IMR-90 (cell line): ENCODE data around the gene RALGPS2. TPM values are rescaled to one million over a fixed set of nuclear protein-coding genes. Genes with fewer than 3 reads are reported as not detected.
A peak's percentile ranks its signal among the peaks of the same experiment; 100 is the strongest.

Experiments
- ATAC-seq: fragments of 200-7000 bp; cut with Tn5 transposase; 2 replicates; pipeline ENCODE4 v1.9.1; 2020; ENCODE audit warnings: low read depth, mild to moderate bottlenecking, moderate library complexity
- BruUV-seq: library from RNA; stranded (reverse); fragments of 400-500 nt; replicated peaks from 2 replicates; lab custom pipeline; 2021; lab: Mats Ljungman, UMichigan
- CTCF ChIA-PET: fragments of 300-600 bp; formaldehyde crosslinking; extraction: SDS; loops from one replicate; lab custom pipeline; 2021; ENCODE audit warnings: antibody characterized with exemption; lab: Yijun Ruan, JAX
- POLR2A ChIA-PET: fragments of 300-600 bp; sonication (Branson Sonifier 250); formaldehyde crosslinking; loops from one replicate; lab custom pipeline; 2022; ENCODE audit warnings: antibody characterized with exemption; ENCODE audit not compliant: unreplicated experiment; lab: Charles Lee
- DNase-seq: peaks from one replicate; pipeline ENCODE4 v3.0.0; 2013
- H2AFZ ChIP-seq: replicated peaks from 2 replicates; pipeline ENCODE3; 2013; ENCODE audit warnings: low read length, mild to moderate bottlenecking; ENCODE audit not compliant: poor library complexity
- H2AK5ac ChIP-seq: 2 replicates; pipeline ENCODE4 v1.6.1; 2013; ENCODE audit warnings: low read depth, low read length, inconsistent platforms
- H2AK9ac ChIP-seq: replicated peaks from 2 replicates; pipeline ENCODE3; 2013; ENCODE audit warnings: mild to moderate bottlenecking, low read depth, low read length, moderate library complexity; ENCODE audit not compliant: poor library complexity
- H2BK120ac ChIP-seq: 2 replicates; pipeline ENCODE4 v1.6.1; 2013; ENCODE audit warnings: low read depth, low read length, inconsistent platforms
- H2BK15ac ChIP-seq: 3 replicates; pipeline ENCODE4 v1.6.1; 2013; ENCODE audit warnings: low read depth, low read length, inconsistent platforms
- H2BK20ac ChIP-seq: 2 replicates; pipeline ENCODE4 v1.6.1; 2013; ENCODE audit warnings: low read depth, mild to moderate bottlenecking, inconsistent platforms, low read length, moderate library complexity
- H2BK5ac ChIP-seq: 2 replicates; pipeline ENCODE4 v1.6.1; 2013; ENCODE audit warnings: mild to moderate bottlenecking, low read depth, low read length, inconsistent platforms; ENCODE audit not compliant: poor library complexity, severe bottlenecking
- H3K14ac ChIP-seq: replicated peaks from 2 replicates; pipeline ENCODE4 v1.6.1; 2013; ENCODE audit warnings: low read depth, low read length, inconsistent platforms
- H3K18ac ChIP-seq: 2 replicates; pipeline ENCODE4 v1.6.1; 2013; ENCODE audit warnings: low read depth, low read length, control low read depth
- H3K23ac ChIP-seq: 2 replicates; pipeline ENCODE4 v1.6.1; 2013; ENCODE audit warnings: low read depth, low read length, inconsistent platforms
- H3K27ac ChIP-seq: 2 replicates; pipeline ENCODE4 v1.5.1; 2013; ENCODE audit warnings: mild to moderate bottlenecking, control low read depth, low read length; ENCODE audit not compliant: insufficient read depth
- H3K27me3 ChIP-seq: 2 replicates; pipeline ENCODE4 v1.6.1; 2013; ENCODE audit warnings: low read length; ENCODE audit not compliant: control insufficient read depth, insufficient read depth
- H3K36me3 ChIP-seq: 2 replicates; pipeline ENCODE4 v1.6.1; 2013; ENCODE audit warnings: low read length, mixed read lengths; ENCODE audit not compliant: control insufficient read depth, insufficient read depth
- H3K4ac ChIP-seq: 2 replicates; pipeline ENCODE4 v1.6.1; 2013; ENCODE audit warnings: low read depth, low read length, inconsistent platforms
- H3K4me1 ChIP-seq: 2 replicates; pipeline ENCODE4 v1.6.1; 2013; ENCODE audit warnings: low read length, mixed read lengths; ENCODE audit not compliant: control insufficient read depth, insufficient read depth
- H3K4me2 ChIP-seq: 2 replicates; pipeline ENCODE4 v1.6.1; 2013; ENCODE audit warnings: low read depth, mild to moderate bottlenecking, control low read depth, low read length, moderate library complexity
- H3K4me3 ChIP-seq: 2 replicates; pipeline ENCODE4 v1.5.1; 2013; ENCODE audit warnings: low read depth, mild to moderate bottlenecking, control low read depth, low read length, moderate library complexity; ENCODE audit not compliant: insufficient read depth
- H3K56ac ChIP-seq: 2 replicates; pipeline ENCODE4 v1.6.1; 2013; ENCODE audit warnings: low read length, inconsistent platforms; ENCODE audit not compliant: insufficient read depth; ENCODE audit errors: extremely low read depth
- H3K79me1 ChIP-seq, 2 experiments: 2 replicates each; pipeline ENCODE4 v1.6.1; 2013; ENCODE audit warnings: low read length in 2 of 2, inconsistent platforms in 1 of 2, low read depth in 1 of 2
- H3K9ac ChIP-seq: 2 replicates; pipeline ENCODE4 v1.6.1; 2013; ENCODE audit warnings: low read depth, low read length, control low read depth
- H3K9me1 ChIP-seq: 2 replicates; pipeline ENCODE4 v1.6.1; 2013; ENCODE audit warnings: low read length, inconsistent platforms; ENCODE audit not compliant: insufficient read depth
- H3K9me3 ChIP-seq: 2 replicates; pipeline ENCODE4 v1.6.1; 2013; ENCODE audit warnings: low read length; ENCODE audit not compliant: control insufficient read depth, insufficient read depth
- H4K20me1 ChIP-seq: 2 replicates; pipeline ENCODE4 v1.6.1; 2013; ENCODE audit warnings: low read length, inconsistent platforms; ENCODE audit not compliant: insufficient read depth
- H4K5ac ChIP-seq: 2 replicates; pipeline ENCODE4 v1.6.1; 2013; ENCODE audit warnings: mild to moderate bottlenecking, low read depth, low read length, control low read depth
- H4K8ac ChIP-seq, 2 experiments: 2 replicates each; pipeline ENCODE4 v1.6.1; 2013; ENCODE audit warnings: low read depth in 2 of 2, low read length in 2 of 2, control low read depth in 1 of 2, inconsistent platforms in 1 of 2
- H4K91ac ChIP-seq: 2 replicates; pipeline ENCODE4 v1.6.1; 2013; ENCODE audit warnings: low read depth, low read length, inconsistent platforms; ENCODE audit not compliant: insufficient read depth
- BHLHE40 ChIP-seq: fragments of 150-350 bp; IDR thresholded peaks from 2 replicates; pipeline ENCODE4 v1.6.1; 2016; ENCODE audit warnings: mild to moderate bottlenecking, low read depth, low read length
- CEBPB ChIP-seq: IDR thresholded peaks from 2 replicates; pipeline ENCODE4 v1.6.1; 2012; ENCODE audit warnings: low read depth, low read length, improper control_type of control experiment
- CHD1 ChIP-seq: IDR thresholded peaks from 2 replicates; pipeline ENCODE4 v1.6.1; 2012; ENCODE audit warnings: low read depth, low read length, improper control_type of control experiment
- FOS ChIP-seq: fragments of 150-350 bp; IDR thresholded peaks from 2 replicates; pipeline ENCODE4 v1.6.1; 2016; ENCODE audit warnings: low read depth, low read length
- MAFK ChIP-seq: IDR thresholded peaks from 2 replicates; pipeline ENCODE4 v1.6.1; 2012; ENCODE audit warnings: low read depth, low read length, improper control_type of control experiment
- MAZ ChIP-seq: IDR thresholded peaks from 2 replicates; pipeline ENCODE4 v1.6.1; 2012; ENCODE audit warnings: low read depth, mild to moderate bottlenecking, low read length, improper control_type of control experiment, moderate library complexity, borderline replicate concordance
- MXI1 ChIP-seq: IDR thresholded peaks from 2 replicates; pipeline ENCODE4 v1.6.1; 2012; ENCODE audit warnings: low read depth, mild to moderate bottlenecking, low read length, moderate library complexity, borderline replicate concordance
- NFE2L2 ChIP-seq: fragments of 150-350 bp; IDR thresholded peaks from 2 replicates; pipeline ENCODE4 v1.6.1; 2016; ENCODE audit warnings: low read depth, mild to moderate bottlenecking, low read length
- POLR2A ChIP-seq: IDR thresholded peaks from 2 replicates; pipeline ENCODE4 v1.6.1; 2012; ENCODE audit warnings: mild to moderate bottlenecking, low read depth, low read length
- RAD21 ChIP-seq: IDR thresholded peaks from 2 replicates; pipeline ENCODE4 v1.6.1; 2012; ENCODE audit warnings: low read length, improper control_type of control experiment
- RCOR1 ChIP-seq: IDR thresholded peaks from 2 replicates; pipeline ENCODE4 v1.6.1; 2012; ENCODE audit warnings: mild to moderate bottlenecking, low read length, improper control_type of control experiment; ENCODE audit not compliant: insufficient replicate concordance
- RFX5 ChIP-seq: IDR thresholded peaks from 2 replicates; pipeline ENCODE4 v1.8.0; 2012; ENCODE audit warnings: low read depth, mild to moderate bottlenecking, low read length, moderate library complexity
- SMC3 ChIP-seq: fragments of 150-350 bp; IDR thresholded peaks from 2 replicates; pipeline ENCODE4 v1.6.1; 2016; ENCODE audit warnings: low read depth, mild to moderate bottlenecking, antibody characterized with exemption, low read length, moderate library complexity
- WGBS, 2 experiments: methylation state at CpG; one replicate each; pipeline versions ENCODE4 v1.1.5 to v1.1.7; 2013; ENCODE audit warnings: missing lambda C conversion rate in 2 of 2; ENCODE audit not compliant: insufficient read length in 1 of 2; ENCODE audit errors: extremely low coverage in 2 of 2; 5-methylcytosine and 5-hydroxymethylcytosine counted together
- dilution Hi-C: fragments of 300-500 bp; cut with HindIII; formaldehyde crosslinking; loops from one replicate; pipeline ENCODE4 v1.14.3; 2018; ENCODE audit warnings: low sequenced_read_pairs; ENCODE audit not compliant: unreplicated experiment
- in situ Hi-C: fragments of 300-500 bp; cut with MboI; formaldehyde crosslinking; loops from 3 replicates; pipeline ENCODE4 v1.14.3; 2019; ENCODE audit warnings: low sequenced_read_pairs, inconsistent platforms, mixed read lengths
- intact Hi-C: fragments of 100-400 bp; cut with micrococcal nuclease; formaldehyde crosslinking; loops from 2 replicates; pipeline ENCODE4 v1.10.0; 2022
- polyA plus RNA-seq, 3 experiments: library from polyadenylated mRNA; depleted of rRNA; stranded (reverse); fragments of >200 nt; gene quantifications; 2 replicates each; pipeline ENCODE4 v1.2.3, GENCODE V29; 2012; ENCODE audit warnings: low replicate concordance in 1 of 3
- total RNA-seq: library from RNA; depleted of rRNA; stranded (reverse); fragments of >200 nt; gene quantifications from 2 replicates; pipeline ENCODE4 v1.2.3, GENCODE V29; 2012
- TF ChIP-seq, protein P1 (sequence below): conservative IDR thresholded peaks from 2 replicates; pipeline ENCODE4 v1.5.1; 2012; ENCODE audit warnings: mild to moderate bottlenecking, low read depth, low read length, improper control_type of control experiment
- TF ChIP-seq, protein P2 (sequence below): fragments of 150-350 bp; IDR thresholded peaks from 2 replicates; pipeline ENCODE4 v1.6.1; 2016; ENCODE audit warnings: low read depth, mild to moderate bottlenecking, low read length, moderate library complexity, borderline replicate concordance
- TF ChIP-seq, protein P3 (sequence below): fragments of 150-350 bp; IDR thresholded peaks from 2 replicates; pipeline ENCODE4 v1.6.1; 2017; ENCODE audit warnings: mild to moderate bottlenecking, antibody characterized with exemption, low read length, low read depth

The RALGPS2 gene
- total and polyA plus RNA-seq, 2 of the 4 experiments (the other 2 are of a cell fraction) = 13.8 to 148 TPM

- Histone ChIP-seq H3K27me3 (no peaks in the 10 kb centered on the region), H2AK9ac (no peak overlapping the region), H3K4me1 (peaks cover 3% of the 10 kb centered on the region; the same call in 1 of the 2 replicates), H4K20me1 (no peaks in the 10 kb centered on the region), H3K9me1 (no peaks in the 10 kb centered on the region), H3K36me3 (peaks cover 11% of the 10 kb centered on the region), H3K14ac (no peak overlapping the region), H3K27ac (no peak overlapping the region), H2AK5ac (no peak overlapping the region), H3K79me1 (0 out of 4 replicates have a peak, but pooled peaks cover 0 to 6% of the 10 kb centered on the region in 2 experiments), H3K56ac (no peak overlapping the region), H2BK15ac (no peak overlapping the region), H4K5ac (no peak overlapping the region), H3K18ac (no peak overlapping the region), H3K4me2 (no peak overlapping the region), H4K91ac (no peak overlapping the region), H2BK20ac (no peak overlapping the region), H3K9me3 (no peaks in the 10 kb centered on the region), H3K23ac (no peak overlapping the region), H3K4ac (no peak overlapping the region), H2AFZ (no peak overlapping the region), H2BK5ac (no peak overlapping the region), H4K8ac (no peak overlapping the region), H3K4me3 (no peak overlapping the region), H3K9ac (no peak overlapping the region), H2BK120ac (no peak overlapping the region)
- WGBS, 2 experiments = no CpG with 5 or more reads among the region's 2 CpGs
- CTCF ChIA-PET = interaction anchor here (0.6 kb wide), 1 partner anchor 64 kb away, joined by 4 read pairs; no protein-coding TSS in a partner anchor
- peak; percentile 82 for ATAC-seq
- dilution Hi-C loops = no loop called here
- DNase-seq = peak; percentile 86
- BruUV-seq = no TSS peak
- no peak for TF ChIP-seq CEBPB
- TF ChIP-seq MXI1 = no peak
- TF ChIP-seq RCOR1 = no peak
- no peak for TF ChIP-seq MAZ
- no peak for TF ChIP-seq RAD21
- TF ChIP-seq POLR2A = no peak
- TF ChIP-seq NFE2L2 = no peak
- no peak for TF ChIP-seq MAFK
- TF ChIP-seq, protein P1, sequence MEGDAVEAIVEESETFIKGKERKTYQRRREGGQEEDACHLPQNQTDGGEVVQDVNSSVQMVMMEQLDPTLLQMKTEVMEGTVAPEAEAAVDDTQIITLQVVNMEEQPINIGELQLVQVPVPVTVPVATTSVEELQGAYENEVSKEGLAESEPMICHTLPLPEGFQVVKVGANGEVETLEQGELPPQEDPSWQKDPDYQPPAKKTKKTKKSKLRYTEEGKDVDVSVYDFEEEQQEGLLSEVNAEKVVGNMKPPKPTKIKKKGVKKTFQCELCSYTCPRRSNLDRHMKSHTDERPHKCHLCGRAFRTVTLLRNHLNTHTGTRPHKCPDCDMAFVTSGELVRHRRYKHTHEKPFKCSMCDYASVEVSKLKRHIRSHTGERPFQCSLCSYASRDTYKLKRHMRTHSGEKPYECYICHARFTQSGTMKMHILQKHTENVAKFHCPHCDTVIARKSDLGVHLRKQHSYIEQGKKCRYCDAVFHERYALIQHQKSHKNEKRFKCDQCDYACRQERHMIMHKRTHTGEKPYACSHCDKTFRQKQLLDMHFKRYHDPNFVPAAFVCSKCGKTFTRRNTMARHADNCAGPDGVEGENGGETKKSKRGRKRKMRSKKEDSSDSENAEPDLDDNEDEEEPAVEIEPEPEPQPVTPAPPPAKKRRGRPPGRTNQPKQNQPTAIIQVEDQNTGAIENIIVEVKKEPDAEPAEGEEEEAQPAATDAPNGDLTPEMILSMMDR = no peak; the same call in 1 of the 2 replicates
- no peak for TF ChIP-seq FOS
- TF ChIP-seq, protein P2, sequence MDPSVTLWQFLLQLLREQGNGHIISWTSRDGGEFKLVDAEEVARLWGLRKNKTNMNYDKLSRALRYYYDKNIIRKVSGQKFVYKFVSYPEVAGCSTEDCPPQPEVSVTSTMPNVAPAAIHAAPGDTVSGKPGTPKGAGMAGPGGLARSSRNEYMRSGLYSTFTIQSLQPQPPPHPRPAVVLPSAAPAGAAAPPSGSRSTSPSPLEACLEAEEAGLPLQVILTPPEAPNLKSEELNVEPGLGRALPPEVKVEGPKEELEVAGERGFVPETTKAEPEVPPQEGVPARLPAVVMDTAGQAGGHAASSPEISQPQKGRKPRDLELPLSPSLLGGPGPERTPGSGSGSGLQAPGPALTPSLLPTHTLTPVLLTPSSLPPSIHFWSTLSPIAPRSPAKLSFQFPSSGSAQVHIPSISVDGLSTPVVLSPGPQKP = no peak
- TF ChIP-seq CHD1 = no peak
- no peak for TF ChIP-seq SMC3
- TF ChIP-seq, protein P3, sequence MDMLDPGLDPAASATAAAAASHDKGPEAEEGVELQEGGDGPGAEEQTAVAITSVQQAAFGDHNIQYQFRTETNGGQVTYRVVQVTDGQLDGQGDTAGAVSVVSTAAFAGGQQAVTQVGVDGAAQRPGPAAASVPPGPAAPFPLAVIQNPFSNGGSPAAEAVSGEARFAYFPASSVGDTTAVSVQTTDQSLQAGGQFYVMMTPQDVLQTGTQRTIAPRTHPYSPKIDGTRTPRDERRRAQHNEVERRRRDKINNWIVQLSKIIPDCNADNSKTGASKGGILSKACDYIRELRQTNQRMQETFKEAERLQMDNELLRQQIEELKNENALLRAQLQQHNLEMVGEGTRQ = no peak
- no peak for TF ChIP-seq RFX5
- no peak for TF ChIP-seq BHLHE40
- intact Hi-C loops = loop anchor here (5.0 kb wide), 1 partner anchor 35 kb away; no protein-coding TSS in a partner anchor
- POLR2A ChIA-PET = no interaction called here
- in situ Hi-C loops = no loop called here
Measured at GRCh38 chr1:178847396-178847849, 122.4 kb downstream of the RALGPS2 start.
